Mesothelial cell of epicardium (in vitro differentiated cells): ENCODE measurements around the gene AUTS2. TPM values are rescaled to one million over a fixed set of nuclear protein-coding genes. Genes with fewer than 3 reads are reported as not detected.

Experiments
- DNase-seq, 2 experiments: peaks; one replicate each; pipeline ENCODE4 v3.0.0; 2021; ENCODE audit warnings: low spot score in 2 of 2; ENCODE audit not compliant: unreplicated experiment in 2 of 2
- H3K27ac Mint-ChIP-seq: 2 replicates; pipeline ENCODE4 v1.8.0; 2021; ENCODE audit warnings: mixed read lengths
- H3K27me3 Mint-ChIP-seq: 2 replicates; pipeline ENCODE4 v1.8.0; 2021; ENCODE audit warnings: low read depth, mixed read lengths
- H3K36me3 Mint-ChIP-seq: 2 replicates; pipeline ENCODE4 v1.8.0; 2021; ENCODE audit warnings: mixed read lengths
- H3K4me1 Mint-ChIP-seq: 2 replicates; pipeline ENCODE4 v1.8.0; 2021; ENCODE audit warnings: mixed read lengths
- H3K4me3 Mint-ChIP-seq: 2 replicates; pipeline ENCODE4 v1.8.0; 2021; ENCODE audit warnings: mild to moderate bottlenecking, moderate library complexity, mixed read lengths
- H3K9me3 Mint-ChIP-seq: 2 replicates; pipeline ENCODE4 v1.8.0; 2021; ENCODE audit warnings: mixed read lengths
- CTCF ChIP-seq: fragments of 200-600 bp; sonication (generic); IDR thresholded peaks from one replicate; pipeline ENCODE4 v1.5.0; 2021; ENCODE audit warnings: antibody characterized with exemption; ENCODE audit not compliant: unreplicated experiment
- total RNA-seq: library from RNA; stranded (reverse); gene quantifications from 3 replicates; pipeline ENCODE4 v1.2.1, GENCODE V29; 2021

AUTS2 gene
- total RNA-seq, 1 donor from 2014 or later = 135 TPM

GRCh38 chr7:69761290-69761922 lies 163.1 kb downstream of the AUTS2 start:
- peak overlapping the region; percentile 21 for H3K27ac Mint-ChIP-seq
- no peaks in the 10 kb centered on the region for H3K36me3 Mint-ChIP-seq
- no peak overlapping the region for H3K4me3 Mint-ChIP-seq
- no peaks in the 10 kb centered on the region for H3K9me3 Mint-ChIP-seq
- H3K4me1 Mint-ChIP-seq = peaks cover 41% of the 10 kb centered on the region
- H3K27me3 Mint-ChIP-seq = no peaks in the 10 kb centered on the region
- no peak for DNase-seq
- no peak for TF ChIP-seq CTCF

GRCh38 chr7:69762821-69763352 lies 164.6 kb downstream of the AUTS2 start:
- Mint-ChIP-seq H3K4me1 (peaks cover 31% of the 10 kb centered on the region), H3K36me3 (peaks cover 2% of the 10 kb centered on the region), H3K27me3 (no peaks in the 10 kb centered on the region), H3K9me3 (no peaks in the 10 kb centered on the region), H3K4me3 (no peak overlapping the region), H3K27ac (no peak overlapping the region)
- TF ChIP-seq CTCF = no peak
- DNase-seq = no peak

- no peaks in the 10 kb centered on the region for H3K27me3 Mint-ChIP-seq
- TF ChIP-seq CTCF = no peak
- H3K27ac Mint-ChIP-seq = no peak overlapping the region
- no peaks in the 10 kb centered on the region for H3K9me3 Mint-ChIP-seq
- peaks cover 2% of the 10 kb centered on the region for H3K36me3 Mint-ChIP-seq
- peaks cover 26% of the 10 kb centered on the region for H3K4me1 Mint-ChIP-seq
- no peak for DNase-seq
- H3K4me3 Mint-ChIP-seq = no peak overlapping the region
Observed at GRCh38 chr7:69763513-69763912, 165.2 kb downstream of the AUTS2 start.

- no peak for TF ChIP-seq CTCF
- H3K36me3 Mint-ChIP-seq = peaks cover 2% of the 10 kb centered on the region
- peaks cover 30% of the 10 kb centered on the region for H3K4me1 Mint-ChIP-seq
- H3K27ac Mint-ChIP-seq = no peak overlapping the region
- no peak for DNase-seq
- H3K4me3 Mint-ChIP-seq = no peak overlapping the region
- no peaks in the 10 kb centered on the region for H3K27me3 Mint-ChIP-seq
- no peaks in the 10 kb centered on the region for H3K9me3 Mint-ChIP-seq
Observed at GRCh38 chr7:69764147-69764546, 165.9 kb downstream of the AUTS2 start.

- H3K27me3 Mint-ChIP-seq = no peaks in the 10 kb centered on the region
- no peak for TF ChIP-seq CTCF
- H3K9me3 Mint-ChIP-seq = no peaks in the 10 kb centered on the region
- no peak for DNase-seq
- H3K36me3 Mint-ChIP-seq = peaks cover 2% of the 10 kb centered on the region
- H3K4me3 Mint-ChIP-seq = no peak overlapping the region
- peaks cover 36% of the 10 kb centered on the region for H3K4me1 Mint-ChIP-seq
- no peak overlapping the region for H3K27ac Mint-ChIP-seq
Observed at GRCh38 chr7:69764681-69765080, 166.4 kb downstream of the AUTS2 start.

GRCh38 chr7:69765879-69766278 lies 167.6 kb downstream of the AUTS2 start:
- no peaks in the 10 kb centered on the region for H3K27me3 Mint-ChIP-seq
- DNase-seq = no peak
- no peak overlapping the region for H3K4me3 Mint-ChIP-seq
- H3K4me1 Mint-ChIP-seq = peaks cover 48% of the 10 kb centered on the region
- no peaks in the 10 kb centered on the region for H3K9me3 Mint-ChIP-seq
- peaks cover 2% of the 10 kb centered on the region for H3K36me3 Mint-ChIP-seq
- no peak overlapping the region for H3K27ac Mint-ChIP-seq
- no peak for TF ChIP-seq CTCF
